NB4 (cell line): Measurements from ENCODE around the gene PLEKHA5.

Experiments
- MAX ChIP-seq: IDR thresholded peaks from 2 replicates; pipeline ENCODE4 v1.6.1; 2011; ENCODE audit warnings: low read depth, low read length
- TF ChIP-seq, protein P1 (sequence below): IDR thresholded peaks from one replicate; pipeline ENCODE4 v1.5.1; 2012; ENCODE audit warnings: low read depth, low read length

- TF ChIP-seq, protein P1, sequence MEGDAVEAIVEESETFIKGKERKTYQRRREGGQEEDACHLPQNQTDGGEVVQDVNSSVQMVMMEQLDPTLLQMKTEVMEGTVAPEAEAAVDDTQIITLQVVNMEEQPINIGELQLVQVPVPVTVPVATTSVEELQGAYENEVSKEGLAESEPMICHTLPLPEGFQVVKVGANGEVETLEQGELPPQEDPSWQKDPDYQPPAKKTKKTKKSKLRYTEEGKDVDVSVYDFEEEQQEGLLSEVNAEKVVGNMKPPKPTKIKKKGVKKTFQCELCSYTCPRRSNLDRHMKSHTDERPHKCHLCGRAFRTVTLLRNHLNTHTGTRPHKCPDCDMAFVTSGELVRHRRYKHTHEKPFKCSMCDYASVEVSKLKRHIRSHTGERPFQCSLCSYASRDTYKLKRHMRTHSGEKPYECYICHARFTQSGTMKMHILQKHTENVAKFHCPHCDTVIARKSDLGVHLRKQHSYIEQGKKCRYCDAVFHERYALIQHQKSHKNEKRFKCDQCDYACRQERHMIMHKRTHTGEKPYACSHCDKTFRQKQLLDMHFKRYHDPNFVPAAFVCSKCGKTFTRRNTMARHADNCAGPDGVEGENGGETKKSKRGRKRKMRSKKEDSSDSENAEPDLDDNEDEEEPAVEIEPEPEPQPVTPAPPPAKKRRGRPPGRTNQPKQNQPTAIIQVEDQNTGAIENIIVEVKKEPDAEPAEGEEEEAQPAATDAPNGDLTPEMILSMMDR = no peak
- no peak for TF ChIP-seq MAX
Observed at GRCh38 chr12:19107750-19108149, 21.8 kb upstream of the PLEKHA5 start.
